Gastroesophageal sphincter (tissue), 4 donors: ENCODE measurements around the gene SHQ1. TPM values are rescaled to one million over a fixed set of nuclear protein-coding genes. Genes with fewer than 3 reads are reported as not detected.

Source experiments
- ATAC-seq: fragments of 150-250 bp; one replicate; pipeline ENCODE4 v1.9.1; 2016; ENCODE audit warnings: mild to moderate bottlenecking, moderate library complexity
- H3K27ac ChIP-seq, 4 donors: fragments of 200-600 bp; sonication (generic) in 3 of 4; 1 replicate in 3 of 4; 2 replicates in 1 of 4; pipeline ENCODE4 v1.5.1; 2016 to 2019
- H3K27me3 ChIP-seq: fragments of 200-600 bp; sonication (generic); one replicate; pipeline ENCODE4 v1.5.1; 2019
- H3K36me3 ChIP-seq, 2 donors: fragments of 200-600 bp; sonication (generic); one replicate each; pipeline ENCODE4 v1.5.1; 2019; ENCODE audit warnings: control low read depth in 1 of 2
- H3K4me1 ChIP-seq, 3 donors: fragments of 200-600 bp; sonication (generic); 1 replicate in 2 of 3; 2 replicates in 1 of 3; pipeline ENCODE4 v1.5.1; 2016 to 2019; ENCODE audit warnings: control low read depth in 2 of 3
- H3K4me3 ChIP-seq, 2 donors: fragments of 200-600 bp; sonication (generic); one replicate each; pipeline ENCODE4 v1.5.1; 2019; ENCODE audit warnings: mild to moderate bottlenecking in 1 of 2, moderate library complexity in 1 of 2
- H3K9me3 ChIP-seq, 3 donors: fragments of 200-600 bp; sonication (generic); one replicate each; pipeline ENCODE4 v1.5.1; 2017 to 2019; ENCODE audit warnings: control low read depth in 2 of 3
- EP300 ChIP-seq: sonication (generic); formaldehyde crosslinking; IDR thresholded peaks from one replicate; pipeline ENCODE4 v1.6.1; 2017; ENCODE audit warnings: antibody characterized with exemption, mild to moderate bottlenecking
- POLR2A ChIP-seq, 2 donors: fragments of 450-650 bp; IDR thresholded peaks; one replicate each; pipeline ENCODE4 v1.6.1; 2017; ENCODE audit warnings: antibody characterized with exemption in 2 of 2, mild to moderate bottlenecking in 2 of 2, moderate library complexity in 1 of 2
- POLR2AphosphoS5 ChIP-seq: sonication (generic); formaldehyde crosslinking; IDR thresholded peaks from one replicate; pipeline ENCODE4 v1.6.1; 2017; ENCODE audit warnings: antibody characterized with exemption
- WGBS, 2 donors: methylation state at CpG; one replicate each; pipeline ENCODE4 v1.1.5; 2018; ENCODE audit warnings: low coverage in 1 of 2; 5-methylcytosine and 5-hydroxymethylcytosine counted together
- total RNA-seq, 4 donors: library from RNA; depleted of rRNA; stranded (reverse); fragments of >200 nt; gene quantifications; one replicate each; pipeline ENCODE4 v1.1.0, GENCODE V29; 2016
- TF ChIP-seq, protein P1 (sequence below), 4 experiments: fragments of 200-600 bp in 2 of 4; fragments of 450-650 bp in 2 of 4; sonication (generic) in 1 of 4; IDR thresholded peaks; one replicate each; pipeline ENCODE4 v1.5.1; 2017 to 2019; ENCODE audit warnings: antibody characterized with exemption in 4 of 4, mild to moderate bottlenecking in 2 of 4, moderate library complexity in 2 of 4

SHQ1 gene
- total RNA-seq, 4 donors from 2014 or later: 7.0 to 17.1 (median 11.2) TPM

DNA sequence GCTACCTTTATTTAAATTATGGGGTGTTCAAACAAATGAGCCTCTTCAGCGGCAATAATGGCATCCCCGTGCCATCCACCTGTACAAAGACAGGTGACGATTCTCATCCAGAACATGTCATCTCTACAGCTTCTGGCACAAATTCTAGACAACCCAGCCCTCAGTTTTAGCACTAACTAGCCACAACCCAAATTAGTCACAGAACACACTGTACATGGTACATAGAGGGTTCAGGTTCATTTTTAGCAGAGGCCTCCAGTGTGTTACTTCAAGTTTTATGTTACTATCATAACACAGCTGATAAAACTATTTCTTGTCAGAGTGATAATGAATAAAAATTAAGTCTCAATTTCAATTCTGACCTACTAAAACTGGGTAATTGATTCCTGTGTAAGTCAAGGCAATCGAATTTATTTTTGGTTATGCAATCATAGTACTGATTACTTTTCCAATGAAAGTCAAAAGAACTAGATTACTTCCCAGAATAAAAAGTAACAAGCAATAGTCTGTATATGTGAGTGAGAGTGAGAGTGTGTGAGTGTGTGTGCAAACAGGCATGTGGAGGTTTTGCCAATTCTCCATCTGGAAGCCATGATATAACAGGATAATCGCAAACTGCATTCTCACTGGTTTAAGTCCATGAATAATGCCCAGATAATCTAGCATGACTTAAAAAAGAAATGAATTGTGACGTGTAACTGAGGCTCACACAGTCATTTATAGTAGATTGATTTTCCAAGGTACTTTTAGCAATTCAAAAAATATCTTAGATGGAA is 37.4 kb downstream of the SHQ1 start:
- H3K27ac ChIP-seq: no peak overlapping the region
- ATAC-seq: no peak
- no peak for TF ChIP-seq POLR2A (IDR thresholded peaks at IDR 0.05)
- TF ChIP-seq POLR2AphosphoS5: no peak
- TF ChIP-seq, protein P1, sequence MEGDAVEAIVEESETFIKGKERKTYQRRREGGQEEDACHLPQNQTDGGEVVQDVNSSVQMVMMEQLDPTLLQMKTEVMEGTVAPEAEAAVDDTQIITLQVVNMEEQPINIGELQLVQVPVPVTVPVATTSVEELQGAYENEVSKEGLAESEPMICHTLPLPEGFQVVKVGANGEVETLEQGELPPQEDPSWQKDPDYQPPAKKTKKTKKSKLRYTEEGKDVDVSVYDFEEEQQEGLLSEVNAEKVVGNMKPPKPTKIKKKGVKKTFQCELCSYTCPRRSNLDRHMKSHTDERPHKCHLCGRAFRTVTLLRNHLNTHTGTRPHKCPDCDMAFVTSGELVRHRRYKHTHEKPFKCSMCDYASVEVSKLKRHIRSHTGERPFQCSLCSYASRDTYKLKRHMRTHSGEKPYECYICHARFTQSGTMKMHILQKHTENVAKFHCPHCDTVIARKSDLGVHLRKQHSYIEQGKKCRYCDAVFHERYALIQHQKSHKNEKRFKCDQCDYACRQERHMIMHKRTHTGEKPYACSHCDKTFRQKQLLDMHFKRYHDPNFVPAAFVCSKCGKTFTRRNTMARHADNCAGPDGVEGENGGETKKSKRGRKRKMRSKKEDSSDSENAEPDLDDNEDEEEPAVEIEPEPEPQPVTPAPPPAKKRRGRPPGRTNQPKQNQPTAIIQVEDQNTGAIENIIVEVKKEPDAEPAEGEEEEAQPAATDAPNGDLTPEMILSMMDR (IDR thresholded peaks at IDR 0.05): no peak
- TF ChIP-seq EP300: no peak
- 78 to 80% methylated on average over 6 of the region's 6 CpGs for WGBS, 2 donors
- H3K36me3 ChIP-seq: peaks cover 0 to 9% of the 10 kb centered on the region in 2 donors
- H3K9me3 ChIP-seq: no peaks in the 10 kb centered on the region
- no peak overlapping the region for H3K4me3 ChIP-seq
- no peaks in the 10 kb centered on the region for H3K27me3 ChIP-seq
- peaks cover 0 to 41% (median 8%) of the 10 kb centered on the region in 3 donors for H3K4me1 ChIP-seq

DNA sequence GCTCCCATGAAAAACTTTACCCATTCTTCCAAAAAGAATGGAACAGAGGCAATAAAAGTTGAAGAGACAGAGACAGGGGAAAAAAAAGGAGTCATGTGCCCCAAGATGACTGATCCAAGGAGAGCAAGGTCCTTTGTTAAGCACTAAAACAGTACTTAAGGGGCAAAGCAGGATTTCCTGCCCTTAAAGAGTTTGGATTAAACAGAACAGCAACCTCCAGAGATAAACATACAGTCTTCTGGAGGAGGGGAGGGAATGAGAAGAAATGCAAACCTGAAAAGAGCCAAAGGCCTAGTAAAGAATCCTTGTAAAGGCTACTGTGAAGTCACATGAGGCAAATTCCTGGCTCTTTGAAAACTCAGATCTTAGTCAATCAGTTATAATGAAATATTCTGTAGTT is 38.2 kb downstream of the SHQ1 start:
- H3K36me3 ChIP-seq: peaks cover 0 to 9% of the 10 kb centered on the region in 2 donors
- TF ChIP-seq, protein P1 (IDR thresholded peaks at IDR 0.05): no peak
- TF ChIP-seq POLR2AphosphoS5: no peak
- TF ChIP-seq EP300: no peak
- TF ChIP-seq POLR2A (IDR thresholded peaks at IDR 0.05): no peak
- H3K4me3 ChIP-seq: no peak overlapping the region
- H3K4me1 ChIP-seq: peaks cover 0 to 43% (median 8%) of the 10 kb centered on the region in 3 donors
- H3K27me3 ChIP-seq: no peaks in the 10 kb centered on the region
- H3K9me3 ChIP-seq: no peaks in the 10 kb centered on the region
- no peak overlapping the region for H3K27ac ChIP-seq
- no peak for ATAC-seq

DNA sequence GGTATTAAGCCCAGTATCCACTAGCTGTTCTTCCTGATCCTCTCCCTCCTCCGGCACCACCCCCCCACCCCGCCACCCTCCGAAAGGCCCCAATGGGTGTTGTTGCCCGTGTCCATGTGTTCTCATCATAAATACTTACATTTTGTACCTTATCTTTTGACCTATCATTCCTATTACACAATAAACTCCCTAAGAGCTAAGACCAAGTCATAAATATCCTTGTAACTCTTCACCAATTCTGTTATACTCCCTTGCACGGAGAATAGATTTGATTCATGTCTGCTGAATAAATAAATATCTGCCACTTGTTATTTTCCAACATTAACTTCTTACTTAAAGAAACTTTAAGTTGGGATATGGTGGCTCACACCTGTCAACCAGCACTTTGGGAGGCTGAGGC is 43.9 kb downstream of the SHQ1 start:
- 94% methylated on average over 5 of the region's 5 CpGs; no CpG with 5 or more reads in 1 of the 2 donors for WGBS, 2 donors
- Histone ChIP-seq H3K36me3 (peaks cover 0 to 6% of the 10 kb centered on the region in 2 donors), H3K27ac (no peak overlapping the region), H3K27me3 (no peaks in the 10 kb centered on the region), H3K9me3 (no peaks in the 10 kb centered on the region), H3K4me1 (peaks cover 0 to 16% (median 8%) of the 10 kb centered on the region in 3 donors), H3K4me3 (no peak overlapping the region)
- ATAC-seq: no peak
- TF ChIP-seq, protein P1 (IDR thresholded peaks at IDR 0.05): no peak
- no peak for TF ChIP-seq EP300
- no peak for TF ChIP-seq POLR2AphosphoS5
- TF ChIP-seq POLR2A (IDR thresholded peaks at IDR 0.05): no peak

DNA sequence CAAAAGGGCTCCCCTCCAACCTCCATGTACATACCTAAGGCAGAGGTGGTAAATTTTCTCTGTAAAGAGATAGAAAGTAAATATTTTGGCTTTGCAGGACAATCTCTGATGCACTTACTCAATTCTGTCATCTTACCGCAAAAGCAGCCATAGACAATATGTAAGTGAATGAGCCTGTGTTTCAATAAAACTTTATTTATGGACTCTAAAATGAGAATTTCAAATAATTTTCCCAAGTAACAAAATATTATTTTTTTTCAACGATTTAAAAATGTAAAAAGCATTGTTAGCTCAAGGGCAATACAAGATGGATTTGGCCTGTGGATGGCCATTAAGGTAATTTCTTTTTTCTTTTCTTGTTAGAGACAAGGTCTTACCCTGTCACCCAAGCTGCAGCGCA is 44.7 kb downstream of the SHQ1 start:
- 91 to 95% methylated on average over 3 of the region's 3 CpGs for WGBS, 2 donors
- H3K27me3 ChIP-seq: no peaks in the 10 kb centered on the region

DNA sequence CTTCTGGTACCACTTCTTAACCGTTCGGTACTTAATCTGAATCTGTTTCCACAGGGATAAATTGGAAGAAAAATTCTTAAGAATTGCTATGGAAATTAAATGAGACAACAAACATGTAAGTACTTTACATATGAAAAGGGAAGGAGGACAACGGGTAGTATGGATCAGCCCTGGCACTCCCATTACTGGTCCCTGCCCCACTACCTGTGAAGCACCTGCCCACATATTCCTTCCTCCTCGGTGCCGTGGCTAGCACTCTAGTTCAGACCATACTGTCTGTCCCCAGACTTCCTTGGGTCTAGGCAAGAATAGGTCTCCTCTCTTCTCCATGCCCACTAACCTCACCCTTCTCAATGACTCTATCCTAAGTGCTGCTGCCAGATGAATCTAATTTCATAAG is 46.2 kb downstream of the SHQ1 start:
- no peak for ATAC-seq
- H3K4me3 ChIP-seq: no peak overlapping the region
- H3K9me3 ChIP-seq: no peaks in the 10 kb centered on the region
- WGBS, 2 donors: 96 to 97% methylated on average over 5 of the region's 5 CpGs
- TF ChIP-seq, protein P1 (IDR thresholded peaks at IDR 0.05): no peak
- TF ChIP-seq EP300 (no peak), POLR2A (IDR thresholded peaks at IDR 0.05) (no peak), POLR2AphosphoS5 (no peak)
- H3K36me3 ChIP-seq: no peaks in the 10 kb centered on the region
- peaks cover 0 to 21% (median 6%) of the 10 kb centered on the region in 3 donors for H3K4me1 ChIP-seq
- H3K27me3 ChIP-seq: no peaks in the 10 kb centered on the region
- no peak overlapping the region for H3K27ac ChIP-seq

More for the DNA sequence above, 44.7 kb downstream of the SHQ1 start:
- TF ChIP-seq POLR2A (IDR thresholded peaks at IDR 0.05) (no peak), EP300 (no peak)
- Histone ChIP-seq H3K4me1 (peaks cover 0 to 19% (median 8%) of the 10 kb centered on the region in 3 donors), H3K27ac (no peak overlapping the region), H3K9me3 (no peaks in the 10 kb centered on the region), H3K4me3 (no peak overlapping the region), H3K36me3 (no peaks in the 10 kb centered on the region)
- ATAC-seq: no peak
